HCT116 (cell line): ENCODE data around the gene TNS2.

ENCODE experiments used
- EZH2 ChIP-seq: fragments of 200-600 bp; sonication (generic); IDR thresholded peaks from 2 replicates; pipeline ENCODE4 v1.6.1; 2017; ENCODE audit warnings: antibody characterized with exemption, mixed run types
- EZH2phosphoT487 ChIP-seq: fragments of 200-600 bp; IDR thresholded peaks from 2 replicates; pipeline ENCODE4 v1.6.1; 2018; ENCODE audit warnings: antibody characterized with exemption, borderline replicate concordance
- JUND ChIP-seq: IDR thresholded peaks from 2 replicates; pipeline ENCODE4 v1.6.1; 2012
- POLR2A ChIP-seq: IDR thresholded peaks from 2 replicates; pipeline ENCODE4 v1.7.0; 2011; ENCODE audit warnings: borderline replicate concordance; ENCODE audit not compliant: insufficient read depth, insufficient read length; ENCODE audit errors: extremely low read depth
- POLR2AphosphoS5 ChIP-seq: IDR thresholded peaks from 2 replicates; pipeline ENCODE4 v1.6.1; 2011; ENCODE audit warnings: mild to moderate bottlenecking, low read depth, low read length, moderate library complexity
- RAD21 ChIP-seq: IDR thresholded peaks from 2 replicates; pipeline ENCODE4 v1.6.1; 2012; ENCODE audit warnings: low read depth, mild to moderate bottlenecking
- SRF ChIP-seq: IDR thresholded peaks from 2 replicates; pipeline ENCODE4 v1.6.1; 2012; ENCODE audit warnings: low read depth
- YY1 ChIP-seq: IDR thresholded peaks from 2 replicates; pipeline ENCODE4 v1.6.1; 2011; ENCODE audit warnings: low read length, low read depth, moderate library complexity, mild to moderate bottlenecking; ENCODE audit not compliant: insufficient replicate concordance; ENCODE audit errors: extremely low read depth
- ZFX ChIP-seq: fragments of 450-650 bp; IDR thresholded peaks from 2 replicates; pipeline ENCODE4 v1.6.1; 2017
- TF ChIP-seq, protein P1 (sequence below), 3 experiments: fragments of 200-600 bp in 1 of 3; sonication (generic) in 1 of 3; IDR thresholded peaks in 2 of 3; conservative IDR thresholded peaks in 1 of 3; 2 replicates each; pipeline ENCODE4 v1.5.1; 2012 to 2017; ENCODE audit warnings: low read depth in 2 of 3, low read length in 2 of 3, antibody characterized with exemption in 1 of 3, borderline replicate concordance in 1 of 3, control low read depth in 1 of 3, mild to moderate bottlenecking in 1 of 3, mixed read lengths in 1 of 3, mixed run types in 1 of 3, moderate library complexity in 1 of 3; ENCODE audit not compliant: insufficient read depth in 1 of 3
- TF ChIP-seq, protein P2 (sequence below): IDR thresholded peaks from 2 replicates; pipeline ENCODE4 v1.6.1; 2012
- TF ChIP-seq, protein P3 (sequence below): IDR thresholded peaks from 2 replicates; pipeline ENCODE4 v1.6.1; 2012; ENCODE audit warnings: low read depth

DNA sequence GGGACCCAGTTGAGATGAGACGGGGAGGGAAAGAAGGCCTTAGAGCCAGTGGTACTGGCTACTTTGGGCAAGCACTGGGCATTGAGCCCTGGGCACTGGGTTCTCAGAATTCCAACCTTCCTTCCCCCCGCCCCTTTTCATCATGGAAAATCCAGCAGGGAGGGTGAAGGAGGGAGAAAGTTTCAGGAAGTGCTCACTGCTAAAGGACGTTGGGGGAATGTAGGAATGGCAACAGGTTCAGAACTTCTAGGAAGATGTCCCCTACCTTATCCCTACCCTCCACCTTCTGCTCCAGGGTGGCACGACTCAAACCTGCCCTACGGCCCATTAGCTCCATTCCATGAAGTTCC is 4.2 kb upstream of the TNS2 start:
- TF ChIP-seq POLR2AphosphoS5 (no peak), YY1 (no peak), ZFX (no peak), POLR2A (no peak), EZH2phosphoT487 (no peak), SRF (no peak), EZH2 (no peak), RAD21 (no peak), JUND (no peak)
- TF ChIP-seq, protein P1, sequence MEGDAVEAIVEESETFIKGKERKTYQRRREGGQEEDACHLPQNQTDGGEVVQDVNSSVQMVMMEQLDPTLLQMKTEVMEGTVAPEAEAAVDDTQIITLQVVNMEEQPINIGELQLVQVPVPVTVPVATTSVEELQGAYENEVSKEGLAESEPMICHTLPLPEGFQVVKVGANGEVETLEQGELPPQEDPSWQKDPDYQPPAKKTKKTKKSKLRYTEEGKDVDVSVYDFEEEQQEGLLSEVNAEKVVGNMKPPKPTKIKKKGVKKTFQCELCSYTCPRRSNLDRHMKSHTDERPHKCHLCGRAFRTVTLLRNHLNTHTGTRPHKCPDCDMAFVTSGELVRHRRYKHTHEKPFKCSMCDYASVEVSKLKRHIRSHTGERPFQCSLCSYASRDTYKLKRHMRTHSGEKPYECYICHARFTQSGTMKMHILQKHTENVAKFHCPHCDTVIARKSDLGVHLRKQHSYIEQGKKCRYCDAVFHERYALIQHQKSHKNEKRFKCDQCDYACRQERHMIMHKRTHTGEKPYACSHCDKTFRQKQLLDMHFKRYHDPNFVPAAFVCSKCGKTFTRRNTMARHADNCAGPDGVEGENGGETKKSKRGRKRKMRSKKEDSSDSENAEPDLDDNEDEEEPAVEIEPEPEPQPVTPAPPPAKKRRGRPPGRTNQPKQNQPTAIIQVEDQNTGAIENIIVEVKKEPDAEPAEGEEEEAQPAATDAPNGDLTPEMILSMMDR (IDR thresholded peaks at IDR 0.05 in 2 of 3, conservative IDR thresholded peaks at IDR 0.05 in 1 of 3; ENCODE audit: borderline replicate concordance in 1 of 3, insufficient read depth in 1 of 3, low read depth in 2 of 3, low read length in 2 of 3), result no peak
- TF ChIP-seq, protein P2, sequence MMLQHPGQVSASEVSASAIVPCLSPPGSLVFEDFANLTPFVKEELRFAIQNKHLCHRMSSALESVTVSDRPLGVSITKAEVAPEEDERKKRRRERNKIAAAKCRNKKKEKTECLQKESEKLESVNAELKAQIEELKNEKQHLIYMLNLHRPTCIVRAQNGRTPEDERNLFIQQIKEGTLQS, result no peak
- TF ChIP-seq, protein P3, sequence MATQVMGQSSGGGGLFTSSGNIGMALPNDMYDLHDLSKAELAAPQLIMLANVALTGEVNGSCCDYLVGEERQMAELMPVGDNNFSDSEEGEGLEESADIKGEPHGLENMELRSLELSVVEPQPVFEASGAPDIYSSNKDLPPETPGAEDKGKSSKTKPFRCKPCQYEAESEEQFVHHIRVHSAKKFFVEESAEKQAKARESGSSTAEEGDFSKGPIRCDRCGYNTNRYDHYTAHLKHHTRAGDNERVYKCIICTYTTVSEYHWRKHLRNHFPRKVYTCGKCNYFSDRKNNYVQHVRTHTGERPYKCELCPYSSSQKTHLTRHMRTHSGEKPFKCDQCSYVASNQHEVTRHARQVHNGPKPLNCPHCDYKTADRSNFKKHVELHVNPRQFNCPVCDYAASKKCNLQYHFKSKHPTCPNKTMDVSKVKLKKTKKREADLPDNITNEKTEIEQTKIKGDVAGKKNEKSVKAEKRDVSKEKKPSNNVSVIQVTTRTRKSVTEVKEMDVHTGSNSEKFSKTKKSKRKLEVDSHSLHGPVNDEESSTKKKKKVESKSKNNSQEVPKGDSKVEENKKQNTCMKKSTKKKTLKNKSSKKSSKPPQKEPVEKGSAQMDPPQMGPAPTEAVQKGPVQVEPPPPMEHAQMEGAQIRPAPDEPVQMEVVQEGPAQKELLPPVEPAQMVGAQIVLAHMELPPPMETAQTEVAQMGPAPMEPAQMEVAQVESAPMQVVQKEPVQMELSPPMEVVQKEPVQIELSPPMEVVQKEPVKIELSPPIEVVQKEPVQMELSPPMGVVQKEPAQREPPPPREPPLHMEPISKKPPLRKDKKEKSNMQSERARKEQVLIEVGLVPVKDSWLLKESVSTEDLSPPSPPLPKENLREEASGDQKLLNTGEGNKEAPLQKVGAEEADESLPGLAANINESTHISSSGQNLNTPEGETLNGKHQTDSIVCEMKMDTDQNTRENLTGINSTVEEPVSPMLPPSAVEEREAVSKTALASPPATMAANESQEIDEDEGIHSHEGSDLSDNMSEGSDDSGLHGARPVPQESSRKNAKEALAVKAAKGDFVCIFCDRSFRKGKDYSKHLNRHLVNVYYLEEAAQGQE, result no peak
